Measurements from ENCODE around the gene CDK12. TPM values are rescaled to one million over a fixed set of nuclear protein-coding genes. Genes with fewer than 3 reads are reported as not detected.

The CDK12 gene
- polyA plus RNA-seq, 1 of the 3 experiments (the other 2 are of a cell fraction) = 11.6 TPM

DNA sequence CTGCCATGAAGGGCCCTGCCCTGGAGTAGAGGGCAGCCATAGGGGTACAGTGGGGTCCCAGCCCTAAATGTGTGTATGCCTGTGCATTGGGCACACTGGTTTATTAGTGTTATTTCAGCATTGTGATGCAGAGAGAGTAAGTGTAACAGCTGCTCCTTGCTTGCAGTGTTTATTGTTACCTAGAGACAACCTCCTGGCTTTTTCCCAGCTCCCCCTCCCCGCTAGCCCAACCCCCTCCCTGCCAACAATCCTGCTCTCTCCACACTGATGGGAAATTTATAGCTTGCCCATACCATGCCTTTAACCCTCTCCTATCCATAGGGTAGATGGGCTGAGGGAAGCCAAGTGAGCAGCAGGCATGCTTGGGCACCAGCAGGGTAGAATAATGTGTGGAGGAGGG is 95.1 kb downstream of the CDK12 start:
- no peaks in the 10 kb centered on the region for H3K9me2 ChIP-seq
- H3K79me2 ChIP-seq (ENCODE audit: insufficient read depth) = no peaks in the 10 kb centered on the region
- WGBS (ENCODE audit: low lambda C conversion rate) = 69% methylated on average over 1 of the region's 1 CpG
- H3K4me2 ChIP-seq = no peak overlapping the region
- H3K4me1 ChIP-seq (ENCODE audit: control insufficient read depth in 1 of 2, insufficient read depth in 2 of 2, low read depth in 1 of 2, low read length in 1 of 2) = peaks cover 0 to 12% of the 10 kb centered on the region in 2 experiments; a peak in 1 of 4 replicates
- no peaks in the 10 kb centered on the region for H3F3A ChIP-seq (replicated peaks; ENCODE audit: insufficient read depth)
- DNase-seq = no peak
- H3K27me3 ChIP-seq (ENCODE audit: insufficient read depth) = no peaks in the 10 kb centered on the region
- POLR2A ChIA-PET = no interaction called here
- H3K36me3 ChIP-seq (replicated peaks in 1 of 2; ENCODE audit: control insufficient read depth in 1 of 2, insufficient read depth in 2 of 2, low read length in 1 of 2) = peaks cover 27 to 28% of the 10 kb centered on the region in 2 experiments
- no peaks in the 10 kb centered on the region for H4K20me1 ChIP-seq (ENCODE audit: insufficient read depth)
- no peak overlapping the region for H3K27ac ChIP-seq (ENCODE audit: low read depth in 2 of 2, low read length in 1 of 2)
- no peaks in the 10 kb centered on the region for H3K9me3 ChIP-seq
- CTCF ChIA-PET = interaction anchor here (1.4 to 19.7 kb wide), 4 partner anchors 8 to 68 kb away, joined by 7 to 483 read pairs (median 36); partner anchors contain the start of gene PPP1R1B
- TF ChIP-seq TCF12 (IDR thresholded peaks at IDR 0.05) (no peak), MXI1 (IDR thresholded peaks at IDR 0.05; ENCODE audit: low read depth, low read length) (no peak), MEF2A (IDR thresholded peaks at IDR 0.05; ENCODE audit: borderline replicate concordance, low read depth) (no peak), JUND (IDR thresholded peaks at IDR 0.05) (no peak), EZH2phosphoT487 (IDR thresholded peaks at IDR 0.05; ENCODE audit: borderline replicate concordance, low read depth) (no peak), POLR2AphosphoS5 (IDR thresholded peaks at IDR 0.05; ENCODE audit: low read depth, low read length) (no peak), RFX5 (IDR thresholded peaks at IDR 0.05; ENCODE audit: low read length) (no peak), GATA2 (CRISPR knock-in tag; IDR thresholded peaks at IDR 0.05) (no peak), FOXM1 (IDR thresholded peaks at IDR 0.05; ENCODE audit: low read depth) (no peak), FOXJ3 (CRISPR knock-in tag; IDR thresholded peaks at IDR 0.05) (no peak)
- TF ChIP-seq, protein P1, sequence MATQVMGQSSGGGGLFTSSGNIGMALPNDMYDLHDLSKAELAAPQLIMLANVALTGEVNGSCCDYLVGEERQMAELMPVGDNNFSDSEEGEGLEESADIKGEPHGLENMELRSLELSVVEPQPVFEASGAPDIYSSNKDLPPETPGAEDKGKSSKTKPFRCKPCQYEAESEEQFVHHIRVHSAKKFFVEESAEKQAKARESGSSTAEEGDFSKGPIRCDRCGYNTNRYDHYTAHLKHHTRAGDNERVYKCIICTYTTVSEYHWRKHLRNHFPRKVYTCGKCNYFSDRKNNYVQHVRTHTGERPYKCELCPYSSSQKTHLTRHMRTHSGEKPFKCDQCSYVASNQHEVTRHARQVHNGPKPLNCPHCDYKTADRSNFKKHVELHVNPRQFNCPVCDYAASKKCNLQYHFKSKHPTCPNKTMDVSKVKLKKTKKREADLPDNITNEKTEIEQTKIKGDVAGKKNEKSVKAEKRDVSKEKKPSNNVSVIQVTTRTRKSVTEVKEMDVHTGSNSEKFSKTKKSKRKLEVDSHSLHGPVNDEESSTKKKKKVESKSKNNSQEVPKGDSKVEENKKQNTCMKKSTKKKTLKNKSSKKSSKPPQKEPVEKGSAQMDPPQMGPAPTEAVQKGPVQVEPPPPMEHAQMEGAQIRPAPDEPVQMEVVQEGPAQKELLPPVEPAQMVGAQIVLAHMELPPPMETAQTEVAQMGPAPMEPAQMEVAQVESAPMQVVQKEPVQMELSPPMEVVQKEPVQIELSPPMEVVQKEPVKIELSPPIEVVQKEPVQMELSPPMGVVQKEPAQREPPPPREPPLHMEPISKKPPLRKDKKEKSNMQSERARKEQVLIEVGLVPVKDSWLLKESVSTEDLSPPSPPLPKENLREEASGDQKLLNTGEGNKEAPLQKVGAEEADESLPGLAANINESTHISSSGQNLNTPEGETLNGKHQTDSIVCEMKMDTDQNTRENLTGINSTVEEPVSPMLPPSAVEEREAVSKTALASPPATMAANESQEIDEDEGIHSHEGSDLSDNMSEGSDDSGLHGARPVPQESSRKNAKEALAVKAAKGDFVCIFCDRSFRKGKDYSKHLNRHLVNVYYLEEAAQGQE (IDR thresholded peaks at IDR 0.05; ENCODE audit: low read depth, low read length) = no peak
- TF ChIP-seq, protein P2, sequence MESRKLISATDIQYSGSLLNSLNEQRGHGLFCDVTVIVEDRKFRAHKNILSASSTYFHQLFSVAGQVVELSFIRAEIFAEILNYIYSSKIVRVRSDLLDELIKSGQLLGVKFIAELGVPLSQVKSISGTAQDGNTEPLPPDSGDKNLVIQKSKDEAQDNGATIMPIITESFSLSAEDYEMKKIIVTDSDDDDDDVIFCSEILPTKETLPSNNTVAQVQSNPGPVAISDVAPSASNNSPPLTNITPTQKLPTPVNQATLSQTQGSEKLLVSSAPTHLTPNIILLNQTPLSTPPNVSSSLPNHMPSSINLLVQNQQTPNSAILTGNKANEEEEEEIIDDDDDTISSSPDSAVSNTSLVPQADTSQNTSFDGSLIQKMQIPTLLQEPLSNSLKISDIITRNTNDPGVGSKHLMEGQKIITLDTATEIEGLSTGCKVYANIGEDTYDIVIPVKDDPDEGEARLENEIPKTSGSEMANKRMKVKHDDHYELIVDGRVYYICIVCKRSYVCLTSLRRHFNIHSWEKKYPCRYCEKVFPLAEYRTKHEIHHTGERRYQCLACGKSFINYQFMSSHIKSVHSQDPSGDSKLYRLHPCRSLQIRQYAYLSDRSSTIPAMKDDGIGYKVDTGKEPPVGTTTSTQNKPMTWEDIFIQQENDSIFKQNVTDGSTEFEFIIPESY (IDR thresholded peaks at IDR 0.05; ENCODE audit: borderline replicate concordance, low read depth) = no peak
- TF ChIP-seq, protein P3, sequence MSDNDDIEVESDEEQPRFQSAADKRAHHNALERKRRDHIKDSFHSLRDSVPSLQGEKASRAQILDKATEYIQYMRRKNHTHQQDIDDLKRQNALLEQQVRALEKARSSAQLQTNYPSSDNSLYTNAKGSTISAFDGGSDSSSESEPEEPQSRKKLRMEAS (IDR thresholded peaks at IDR 0.05; ENCODE audit: low read depth) = no peak
- TF ChIP-seq, protein P4, sequence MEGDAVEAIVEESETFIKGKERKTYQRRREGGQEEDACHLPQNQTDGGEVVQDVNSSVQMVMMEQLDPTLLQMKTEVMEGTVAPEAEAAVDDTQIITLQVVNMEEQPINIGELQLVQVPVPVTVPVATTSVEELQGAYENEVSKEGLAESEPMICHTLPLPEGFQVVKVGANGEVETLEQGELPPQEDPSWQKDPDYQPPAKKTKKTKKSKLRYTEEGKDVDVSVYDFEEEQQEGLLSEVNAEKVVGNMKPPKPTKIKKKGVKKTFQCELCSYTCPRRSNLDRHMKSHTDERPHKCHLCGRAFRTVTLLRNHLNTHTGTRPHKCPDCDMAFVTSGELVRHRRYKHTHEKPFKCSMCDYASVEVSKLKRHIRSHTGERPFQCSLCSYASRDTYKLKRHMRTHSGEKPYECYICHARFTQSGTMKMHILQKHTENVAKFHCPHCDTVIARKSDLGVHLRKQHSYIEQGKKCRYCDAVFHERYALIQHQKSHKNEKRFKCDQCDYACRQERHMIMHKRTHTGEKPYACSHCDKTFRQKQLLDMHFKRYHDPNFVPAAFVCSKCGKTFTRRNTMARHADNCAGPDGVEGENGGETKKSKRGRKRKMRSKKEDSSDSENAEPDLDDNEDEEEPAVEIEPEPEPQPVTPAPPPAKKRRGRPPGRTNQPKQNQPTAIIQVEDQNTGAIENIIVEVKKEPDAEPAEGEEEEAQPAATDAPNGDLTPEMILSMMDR (IDR thresholded peaks at IDR 0.05) = no peak
- TF ChIP-seq, protein P5, sequence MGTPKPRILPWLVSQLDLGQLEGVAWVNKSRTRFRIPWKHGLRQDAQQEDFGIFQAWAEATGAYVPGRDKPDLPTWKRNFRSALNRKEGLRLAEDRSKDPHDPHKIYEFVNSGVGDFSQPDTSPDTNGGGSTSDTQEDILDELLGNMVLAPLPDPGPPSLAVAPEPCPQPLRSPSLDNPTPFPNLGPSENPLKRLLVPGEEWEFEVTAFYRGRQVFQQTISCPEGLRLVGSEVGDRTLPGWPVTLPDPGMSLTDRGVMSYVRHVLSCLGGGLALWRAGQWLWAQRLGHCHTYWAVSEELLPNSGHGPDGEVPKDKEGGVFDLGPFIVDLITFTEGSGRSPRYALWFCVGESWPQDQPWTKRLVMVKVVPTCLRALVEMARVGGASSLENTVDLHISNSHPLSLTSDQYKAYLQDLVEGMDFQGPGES (IDR thresholded peaks at IDR 0.05; ENCODE audit: low read depth, low read length) = no peak
- no peak overlapping the region for H3K4me3 ChIP-seq (ENCODE audit: low read depth in 2 of 2, low read length in 1 of 2)
- no peak overlapping the region for H2AFZ ChIP-seq (ENCODE audit: low read depth)
- no peak overlapping the region for H3K9ac ChIP-seq

Measured in SK-N-SH (cell line).